SK-N-SH treated with all-trans-retinoic acid at 6 μM for 48 hours (cell line): Measurements from ENCODE around the gene ZFAND3.

ENCODE experiments used
- ATAC-seq: fragments of 200-7000 bp; cut with Tn5 transposase; 3 replicates; pipeline ENCODE4 v1.9.1; 2020; ENCODE audit warnings: mild to moderate bottlenecking, moderate library complexity
- BACH2 ChIP-seq: fragments of 250-450 bp; sonication (Bioruptor Pico); IDR thresholded peaks from 2 replicates; pipeline ENCODE4 v1.9.0; 2021; ENCODE audit warnings: mild to moderate bottlenecking, borderline replicate concordance
- CSDC2 ChIP-seq: fragments of 250-450 bp; sonication (Bioruptor Pico); IDR thresholded peaks from 2 replicates; pipeline ENCODE4 v1.5.0; 2020; ENCODE audit warnings: mild to moderate bottlenecking, moderate library complexity
- CSRNP3 ChIP-seq: fragments of 250-450 bp; sonication (Bioruptor Pico); IDR thresholded peaks from 2 replicates; pipeline ENCODE4 v1.5.1; 2021; ENCODE audit warnings: mild to moderate bottlenecking, moderate library complexity
- ESRRG ChIP-seq: fragments of 250-450 bp; sonication (Bioruptor Pico); IDR thresholded peaks from 2 replicates; pipeline ENCODE4 v1.6.1; 2021; ENCODE audit warnings: mild to moderate bottlenecking
- GLIS3 ChIP-seq: fragments of 250-450 bp; sonication (Bioruptor Pico); IDR thresholded peaks from 2 replicates; pipeline ENCODE4 v1.5.0; 2020; ENCODE audit warnings: mild to moderate bottlenecking, moderate library complexity
- ISL1 ChIP-seq: fragments of 250-450 bp; sonication (Bioruptor Pico); IDR thresholded peaks from 2 replicates; pipeline ENCODE4 v2.1.2; 2022; ENCODE audit warnings: mild to moderate bottlenecking, moderate library complexity
- OSR1 ChIP-seq: fragments of 250-450 bp; sonication (Bioruptor Pico); IDR thresholded peaks from 2 replicates; pipeline ENCODE4 v1.8.0; 2022; ENCODE audit warnings: moderate library complexity, mild to moderate bottlenecking, inconsistent platforms
- PPARA ChIP-seq: fragments of 250-450 bp; sonication (Bioruptor Pico); IDR thresholded peaks from 2 replicates; pipeline ENCODE4 v1.5.0; 2020; ENCODE audit warnings: mild to moderate bottlenecking, borderline replicate concordance
- RARB ChIP-seq: fragments of 250-450 bp; sonication (Bioruptor Pico); IDR thresholded peaks from 2 replicates; pipeline ENCODE4 v1.8.0; 2021; ENCODE audit warnings: mild to moderate bottlenecking, moderate library complexity
- SNAI2 ChIP-seq: fragments of 250-450 bp; sonication (Bioruptor Pico); IDR thresholded peaks from 2 replicates; pipeline ENCODE4 v1.5.0; 2020; ENCODE audit warnings: mild to moderate bottlenecking, moderate library complexity
- TCF4 ChIP-seq: fragments of 250-450 bp; sonication (Bioruptor Pico); IDR thresholded peaks from 2 replicates; pipeline ENCODE4 v1.8.0; 2021; ENCODE audit warnings: mild to moderate bottlenecking, moderate library complexity, borderline replicate concordance
- TOX ChIP-seq: fragments of 250-450 bp; sonication (Bioruptor Pico); IDR thresholded peaks from 2 replicates; pipeline ENCODE4 v1.8.0; 2021; ENCODE audit warnings: mild to moderate bottlenecking, moderate library complexity, borderline replicate concordance
- ZC3H10 ChIP-seq: fragments of 250-450 bp; sonication (Bioruptor Pico); IDR thresholded peaks from 2 replicates; pipeline ENCODE4 v1.5.1; 2021; ENCODE audit warnings: mild to moderate bottlenecking, moderate library complexity
- ZFP3 ChIP-seq: fragments of 250-450 bp; sonication (Bioruptor Pico); IDR thresholded peaks from 2 replicates; pipeline ENCODE4 v1.5.0; 2020; ENCODE audit warnings: mild to moderate bottlenecking, moderate library complexity
- ZNF565 ChIP-seq: fragments of 450-650 bp; formaldehyde crosslinking; conservative IDR thresholded peaks from 2 replicates; pipeline ENCODE4 v1.5.0; 2020; ENCODE audit warnings: low read depth, mild to moderate bottlenecking, moderate library complexity
- TF ChIP-seq, protein P1 (sequence below): fragments of 250-450 bp; sonication (Bioruptor Pico); IDR thresholded peaks from 2 replicates; pipeline ENCODE4 v1.8.0; 2021; ENCODE audit warnings: low read depth, mild to moderate bottlenecking, moderate library complexity, borderline replicate concordance
- TF ChIP-seq, protein P2 (sequence below): fragments of 250-450 bp; sonication (Bioruptor Pico); IDR thresholded peaks from 2 replicates; pipeline ENCODE4 v1.5.1; 2020; ENCODE audit warnings: low read depth, mild to moderate bottlenecking, moderate library complexity
- TF ChIP-seq, protein P3 (sequence below): fragments of 250-450 bp; sonication (Bioruptor Pico); IDR thresholded peaks from 2 replicates; pipeline ENCODE4 v1.5.0; 2020; ENCODE audit warnings: mild to moderate bottlenecking, moderate library complexity

ZFAND3 gene

DNA sequence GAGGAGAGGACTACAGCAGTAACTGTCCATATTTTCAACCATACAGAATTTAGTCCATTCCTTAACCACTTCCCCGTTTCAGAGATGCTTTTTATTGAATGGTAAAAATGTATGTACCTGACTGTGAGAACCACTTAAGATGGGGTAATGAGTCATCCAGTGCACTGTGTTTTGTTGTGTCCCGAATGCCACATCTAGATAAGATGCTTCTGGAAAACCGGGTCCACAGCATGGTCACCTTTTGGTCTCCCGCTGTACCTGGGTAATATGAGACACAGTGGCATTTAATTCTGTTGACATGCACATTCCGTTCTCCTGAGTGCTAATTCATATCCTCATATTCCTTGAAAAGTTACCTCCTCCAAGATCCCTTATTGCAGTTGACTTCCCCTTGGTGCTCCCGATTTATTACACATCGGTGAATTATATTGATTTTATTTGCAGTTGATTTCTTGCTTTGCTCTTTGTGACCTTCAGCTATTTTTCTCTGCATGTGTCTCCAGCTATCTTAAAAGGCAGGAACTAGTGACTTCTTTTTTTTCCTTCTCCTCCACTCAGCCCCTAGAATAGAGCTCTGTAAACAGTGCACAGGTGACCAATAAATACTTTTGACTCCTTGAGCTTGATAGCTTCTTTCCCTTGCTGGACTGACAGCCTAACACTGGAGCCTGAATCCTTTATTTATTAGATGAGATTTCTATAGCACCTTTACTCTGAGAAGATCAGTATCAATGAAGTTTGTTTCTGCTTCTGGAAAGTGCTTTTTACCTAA lies 314.6 kb downstream of the ZFAND3 start (continued):
- TF ChIP-seq, protein P1, sequence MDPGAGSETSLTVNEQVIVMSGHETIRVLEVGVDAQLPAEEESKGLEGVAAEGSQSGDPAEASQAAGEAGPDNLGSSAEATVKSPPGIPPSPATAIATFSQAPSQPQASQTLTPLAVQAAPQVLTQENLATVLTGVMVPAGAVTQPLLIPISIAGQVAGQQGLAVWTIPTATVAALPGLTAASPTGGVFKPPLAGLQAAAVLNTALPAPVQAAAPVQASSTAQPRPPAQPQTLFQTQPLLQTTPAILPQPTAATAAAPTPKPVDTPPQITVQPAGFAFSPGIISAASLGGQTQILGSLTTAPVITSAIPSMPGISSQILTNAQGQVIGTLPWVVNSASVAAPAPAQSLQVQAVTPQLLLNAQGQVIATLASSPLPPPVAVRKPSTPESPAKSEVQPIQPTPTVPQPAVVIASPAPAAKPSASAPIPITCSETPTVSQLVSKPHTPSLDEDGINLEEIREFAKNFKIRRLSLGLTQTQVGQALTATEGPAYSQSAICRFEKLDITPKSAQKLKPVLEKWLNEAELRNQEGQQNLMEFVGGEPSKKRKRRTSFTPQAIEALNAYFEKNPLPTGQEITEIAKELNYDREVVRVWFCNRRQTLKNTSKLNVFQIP (CRISPR knock-in tag), result no peak

DNA sequence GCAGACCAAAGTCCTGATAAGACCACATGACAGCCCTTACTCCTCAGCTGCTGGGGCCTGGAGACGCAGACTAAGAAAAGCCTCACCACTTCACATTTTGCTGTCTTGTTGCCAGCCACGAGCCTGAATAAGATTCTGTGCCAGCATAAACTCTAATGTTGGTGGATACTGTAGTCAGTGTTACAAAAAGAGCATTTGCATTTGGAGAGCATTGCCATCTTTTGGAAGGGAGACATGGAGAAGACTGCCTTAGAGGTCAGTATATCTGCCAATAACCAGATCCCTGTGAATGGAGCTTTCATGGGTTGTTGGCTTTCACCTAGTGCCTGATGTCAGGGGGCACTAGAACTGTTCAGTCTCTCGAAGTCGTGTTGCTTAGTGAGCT lies 315.2 kb downstream of the ZFAND3 start:
- ATAC-seq, result no peak
- TF ChIP-seq RARB (no peak), ZNF565 (CRISPR knock-in tag) (no peak), PPARA (no peak), CSRNP3 (CRISPR knock-in tag) (no peak), ESRRG (CRISPR knock-in tag) (no peak), CSDC2 (no peak), TCF4 (CRISPR knock-in tag) (no peak), OSR1 (CRISPR knock-in tag) (no peak)
- TF ChIP-seq, protein P2, sequence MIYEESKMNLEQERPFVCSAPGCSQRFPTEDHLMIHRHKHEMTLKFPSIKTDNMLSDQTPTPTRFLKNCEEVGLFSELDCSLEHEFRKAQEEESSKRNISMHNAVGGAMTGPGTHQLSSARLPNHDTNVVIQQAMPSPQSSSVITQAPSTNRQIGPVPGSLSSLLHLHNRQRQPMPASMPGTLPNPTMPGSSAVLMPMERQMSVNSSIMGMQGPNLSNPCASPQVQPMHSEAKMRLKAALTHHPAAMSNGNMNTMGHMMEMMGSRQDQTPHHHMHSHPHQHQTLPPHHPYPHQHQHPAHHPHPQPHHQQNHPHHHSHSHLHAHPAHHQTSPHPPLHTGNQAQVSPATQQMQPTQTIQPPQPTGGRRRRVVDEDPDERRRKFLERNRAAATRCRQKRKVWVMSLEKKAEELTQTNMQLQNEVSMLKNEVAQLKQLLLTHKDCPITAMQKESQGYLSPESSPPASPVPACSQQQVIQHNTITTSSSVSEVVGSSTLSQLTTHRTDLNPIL (CRISPR knock-in tag), result no peak

GRCh38 chr6:38136547-38136946 lies 317.0 kb downstream of the ZFAND3 start:
- TF ChIP-seq, protein P3, sequence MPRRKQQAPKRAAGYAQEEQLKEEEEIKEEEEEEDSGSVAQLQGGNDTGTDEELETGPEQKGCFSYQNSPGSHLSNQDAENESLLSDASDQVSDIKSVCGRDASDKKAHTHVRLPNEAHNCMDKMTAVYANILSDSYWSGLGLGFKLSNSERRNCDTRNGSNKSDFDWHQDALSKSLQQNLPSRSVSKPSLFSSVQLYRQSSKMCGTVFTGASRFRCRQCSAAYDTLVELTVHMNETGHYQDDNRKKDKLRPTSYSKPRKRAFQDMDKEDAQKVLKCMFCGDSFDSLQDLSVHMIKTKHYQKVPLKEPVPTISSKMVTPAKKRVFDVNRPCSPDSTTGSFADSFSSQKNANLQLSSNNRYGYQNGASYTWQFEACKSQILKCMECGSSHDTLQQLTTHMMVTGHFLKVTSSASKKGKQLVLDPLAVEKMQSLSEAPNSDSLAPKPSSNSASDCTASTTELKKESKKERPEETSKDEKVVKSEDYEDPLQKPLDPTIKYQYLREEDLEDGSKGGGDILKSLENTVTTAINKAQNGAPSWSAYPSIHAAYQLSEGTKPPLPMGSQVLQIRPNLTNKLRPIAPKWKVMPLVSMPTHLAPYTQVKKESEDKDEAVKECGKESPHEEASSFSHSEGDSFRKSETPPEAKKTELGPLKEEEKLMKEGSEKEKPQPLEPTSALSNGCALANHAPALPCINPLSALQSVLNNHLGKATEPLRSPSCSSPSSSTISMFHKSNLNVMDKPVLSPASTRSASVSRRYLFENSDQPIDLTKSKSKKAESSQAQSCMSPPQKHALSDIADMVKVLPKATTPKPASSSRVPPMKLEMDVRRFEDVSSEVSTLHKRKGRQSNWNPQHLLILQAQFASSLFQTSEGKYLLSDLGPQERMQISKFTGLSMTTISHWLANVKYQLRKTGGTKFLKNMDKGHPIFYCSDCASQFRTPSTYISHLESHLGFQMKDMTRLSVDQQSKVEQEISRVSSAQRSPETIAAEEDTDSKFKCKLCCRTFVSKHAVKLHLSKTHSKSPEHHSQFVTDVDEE, result no peak
- TF ChIP-seq SNAI2 (no peak), CSDC2 (no peak)
- ATAC-seq, result no peak

GRCh38 chr6:38137608-38138265 lies 318.2 kb downstream of the ZFAND3 start:
- no peak for ATAC-seq
- TF ChIP-seq ISL1 (CRISPR knock-in tag) (no peak), ZFP3 (no peak), TOX (CRISPR knock-in tag) (no peak), ZNF565 (CRISPR knock-in tag) (no peak), RARB (no peak), BACH2 (no peak), GLIS3 (CRISPR knock-in tag) (no peak), ZC3H10 (CRISPR knock-in tag) (no peak), CSRNP3 (CRISPR knock-in tag) (no peak), TCF4 (CRISPR knock-in tag) (no peak)
- TF ChIP-seq, protein P1 (CRISPR knock-in tag), result no peak
- TF ChIP-seq, protein P3, result no peak
- TF ChIP-seq, protein P2 (CRISPR knock-in tag), result no peak
